ENCODE data around the gene NR6A1.
A peak's percentile ranks its signal among the peaks of the same experiment; 100 is the strongest.

Gene NR6A1

GRCh38 chr9:124617477-124618141 is 153.5 kb downstream of the NR6A1 start (continued):
- TF ChIP-seq, protein P1, sequence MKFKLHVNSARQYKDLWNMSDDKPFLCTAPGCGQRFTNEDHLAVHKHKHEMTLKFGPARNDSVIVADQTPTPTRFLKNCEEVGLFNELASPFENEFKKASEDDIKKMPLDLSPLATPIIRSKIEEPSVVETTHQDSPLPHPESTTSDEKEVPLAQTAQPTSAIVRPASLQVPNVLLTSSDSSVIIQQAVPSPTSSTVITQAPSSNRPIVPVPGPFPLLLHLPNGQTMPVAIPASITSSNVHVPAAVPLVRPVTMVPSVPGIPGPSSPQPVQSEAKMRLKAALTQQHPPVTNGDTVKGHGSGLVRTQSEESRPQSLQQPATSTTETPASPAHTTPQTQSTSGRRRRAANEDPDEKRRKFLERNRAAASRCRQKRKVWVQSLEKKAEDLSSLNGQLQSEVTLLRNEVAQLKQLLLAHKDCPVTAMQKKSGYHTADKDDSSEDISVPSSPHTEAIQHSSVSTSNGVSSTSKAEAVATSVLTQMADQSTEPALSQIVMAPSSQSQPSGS (tag by site-specific recombination; IDR thresholded peaks at IDR 0.05; ENCODE audit: low read depth): no peak
- no peak for TF ChIP-seq SP3 (tag by site-specific recombination; IDR thresholded peaks at IDR 0.05)
- TF ChIP-seq ZNF660 (tag by site-specific recombination; IDR thresholded peaks at IDR 0.05): 0 out of 2 replicates have a peak, but pooled peaks have one; percentile 33
- no peak for TF ChIP-seq SP2 (tag by site-specific recombination; IDR thresholded peaks at IDR 0.05)
- TF ChIP-seq GFI1B (tag by site-specific recombination; IDR thresholded peaks at IDR 0.05): no peak
- no peak for TF ChIP-seq MZF1 (tag by site-specific recombination; IDR thresholded peaks at IDR 0.05; ENCODE audit: borderline replicate concordance)
- TF ChIP-seq, protein P2, sequence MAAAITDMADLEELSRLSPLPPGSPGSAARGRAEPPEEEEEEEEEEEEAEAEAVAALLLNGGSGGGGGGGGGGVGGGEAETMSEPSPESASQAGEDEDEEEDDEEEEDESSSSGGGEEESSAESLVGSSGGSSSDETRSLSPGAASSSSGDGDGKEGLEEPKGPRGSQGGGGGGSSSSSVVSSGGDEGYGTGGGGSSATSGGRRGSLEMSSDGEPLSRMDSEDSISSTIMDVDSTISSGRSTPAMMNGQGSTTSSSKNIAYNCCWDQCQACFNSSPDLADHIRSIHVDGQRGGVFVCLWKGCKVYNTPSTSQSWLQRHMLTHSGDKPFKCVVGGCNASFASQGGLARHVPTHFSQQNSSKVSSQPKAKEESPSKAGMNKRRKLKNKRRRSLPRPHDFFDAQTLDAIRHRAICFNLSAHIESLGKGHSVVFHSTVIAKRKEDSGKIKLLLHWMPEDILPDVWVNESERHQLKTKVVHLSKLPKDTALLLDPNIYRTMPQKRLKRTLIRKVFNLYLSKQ (tag by site-specific recombination; IDR thresholded peaks at IDR 0.05; ENCODE audit: borderline replicate concordance): no peak
- 0 out of 2 replicates have a peak, but pooled peaks have one; percentile 23 for TF ChIP-seq ZIC2 (tag by site-specific recombination; IDR thresholded peaks at IDR 0.05)
- peak; percentile 87 for TF ChIP-seq ZBTB17 (tag by site-specific recombination; IDR thresholded peaks at IDR 0.05)
- TF ChIP-seq ZNF202 (tag by site-specific recombination; IDR thresholded peaks at IDR 0.05; ENCODE audit: borderline replicate concordance): no peak
- no peak for TF ChIP-seq ZXDB (tag by site-specific recombination; IDR thresholded peaks at IDR 0.05)
- no peak for TF ChIP-seq SALL2 (tag by site-specific recombination; IDR thresholded peaks at IDR 0.05; ENCODE audit: borderline replicate concordance)
- TF ChIP-seq ZNF707 (tag by site-specific recombination; IDR thresholded peaks at IDR 0.05): no peak
- TF ChIP-seq, protein P3, sequence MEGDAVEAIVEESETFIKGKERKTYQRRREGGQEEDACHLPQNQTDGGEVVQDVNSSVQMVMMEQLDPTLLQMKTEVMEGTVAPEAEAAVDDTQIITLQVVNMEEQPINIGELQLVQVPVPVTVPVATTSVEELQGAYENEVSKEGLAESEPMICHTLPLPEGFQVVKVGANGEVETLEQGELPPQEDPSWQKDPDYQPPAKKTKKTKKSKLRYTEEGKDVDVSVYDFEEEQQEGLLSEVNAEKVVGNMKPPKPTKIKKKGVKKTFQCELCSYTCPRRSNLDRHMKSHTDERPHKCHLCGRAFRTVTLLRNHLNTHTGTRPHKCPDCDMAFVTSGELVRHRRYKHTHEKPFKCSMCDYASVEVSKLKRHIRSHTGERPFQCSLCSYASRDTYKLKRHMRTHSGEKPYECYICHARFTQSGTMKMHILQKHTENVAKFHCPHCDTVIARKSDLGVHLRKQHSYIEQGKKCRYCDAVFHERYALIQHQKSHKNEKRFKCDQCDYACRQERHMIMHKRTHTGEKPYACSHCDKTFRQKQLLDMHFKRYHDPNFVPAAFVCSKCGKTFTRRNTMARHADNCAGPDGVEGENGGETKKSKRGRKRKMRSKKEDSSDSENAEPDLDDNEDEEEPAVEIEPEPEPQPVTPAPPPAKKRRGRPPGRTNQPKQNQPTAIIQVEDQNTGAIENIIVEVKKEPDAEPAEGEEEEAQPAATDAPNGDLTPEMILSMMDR (tag by site-specific recombination; IDR thresholded peaks at IDR 0.05): peak; percentile 68
- TF ChIP-seq ZNF274 (IDR thresholded peaks at IDR 0.05; ENCODE audit: low read length): no peak
- TF ChIP-seq ZNF274 (tag by site-specific recombination; IDR thresholded peaks at IDR 0.05; ENCODE audit: borderline replicate concordance): no peak
- TF ChIP-seq, protein P4, sequence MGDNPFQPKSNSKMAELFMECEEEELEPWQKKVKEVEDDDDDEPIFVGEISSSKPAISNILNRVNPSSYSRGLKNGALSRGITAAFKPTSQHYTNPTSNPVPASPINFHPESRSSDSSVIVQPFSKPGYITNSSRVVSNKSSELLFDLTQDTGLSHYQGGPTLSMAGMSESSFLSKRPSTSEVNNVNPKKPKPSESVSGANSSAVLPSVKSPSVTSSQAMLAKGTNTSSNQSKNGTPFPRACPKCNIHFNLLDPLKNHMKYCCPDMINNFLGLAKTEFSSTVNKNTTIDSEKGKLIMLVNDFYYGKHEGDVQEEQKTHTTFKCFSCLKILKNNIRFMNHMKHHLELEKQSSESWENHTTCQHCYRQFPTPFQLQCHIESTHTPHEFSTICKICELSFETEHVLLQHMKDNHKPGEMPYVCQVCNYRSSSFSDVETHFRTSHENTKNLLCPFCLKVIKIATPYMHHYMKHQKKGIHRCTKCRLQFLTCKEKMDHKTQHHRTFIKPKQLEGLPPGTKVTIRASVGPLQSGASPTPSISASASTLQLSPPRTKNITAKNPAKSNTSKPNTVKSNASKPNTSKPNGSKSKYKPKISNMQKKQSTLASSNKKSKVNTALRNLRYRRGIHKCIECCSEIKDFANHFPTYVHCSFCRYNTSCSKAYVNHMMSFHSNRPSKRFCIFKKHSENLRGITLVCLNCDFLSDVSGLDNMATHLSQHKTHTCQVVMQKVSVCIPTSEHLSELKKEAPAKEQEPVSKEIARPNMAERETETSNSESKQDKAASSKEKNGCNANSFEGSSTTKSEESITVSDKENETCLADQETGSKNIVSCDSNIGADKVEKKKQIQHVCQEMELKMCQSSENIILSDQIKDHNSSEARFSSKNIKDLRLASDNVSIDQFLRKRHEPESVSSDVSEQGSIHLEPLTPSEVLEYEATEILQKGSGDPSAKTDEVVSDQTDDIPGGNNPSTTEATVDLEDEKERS (tag by site-specific recombination; IDR thresholded peaks at IDR 0.05): no peak
- TF ChIP-seq ZBTB20 (tag by site-specific recombination; IDR thresholded peaks at IDR 0.05): no peak
- 0 out of 2 replicates have a peak, but pooled peaks have one; percentile 24 for TF ChIP-seq ZEB2 (tag by site-specific recombination; IDR thresholded peaks at IDR 0.05)
- TF ChIP-seq ZNF354C (tag by site-specific recombination; IDR thresholded peaks at IDR 0.05; ENCODE audit: borderline replicate concordance, low read depth): no peak
- no peak for TF ChIP-seq ZNF701 (tag by site-specific recombination; IDR thresholded peaks at IDR 0.05)
- peak; percentile 31; the same call in 1 of the 2 replicates for TF ChIP-seq PATZ1 (tag by site-specific recombination; IDR thresholded peaks at IDR 0.05)
- TF ChIP-seq ZNF626 (tag by site-specific recombination; IDR thresholded peaks at IDR 0.05): no peak
- TF ChIP-seq ZFP3 (tag by site-specific recombination; IDR thresholded peaks at IDR 0.05; ENCODE audit: low read depth): no peak
- peak; percentile 17; the same call in 1 of the 2 replicates for TF ChIP-seq PRDM4 (tag by site-specific recombination; IDR thresholded peaks at IDR 0.05)
- TF ChIP-seq ZSCAN30 (tag by site-specific recombination; IDR thresholded peaks at IDR 0.05): 0 out of 2 replicates have a peak, but pooled peaks have one; percentile 32
- no peak for TF ChIP-seq ZBTB1 (tag by site-specific recombination; IDR thresholded peaks at IDR 0.05)

Data from HEK293 (cell line).